ENCODE results near the gene IFT88. TPM values are rescaled to one million over a fixed set of nuclear protein-coding genes. Genes with fewer than 3 reads are reported as not detected.

Gene IFT88
- total RNA-seq, 2 donors from 2014 or later: 5.1 to 5.7 TPM

DNA sequence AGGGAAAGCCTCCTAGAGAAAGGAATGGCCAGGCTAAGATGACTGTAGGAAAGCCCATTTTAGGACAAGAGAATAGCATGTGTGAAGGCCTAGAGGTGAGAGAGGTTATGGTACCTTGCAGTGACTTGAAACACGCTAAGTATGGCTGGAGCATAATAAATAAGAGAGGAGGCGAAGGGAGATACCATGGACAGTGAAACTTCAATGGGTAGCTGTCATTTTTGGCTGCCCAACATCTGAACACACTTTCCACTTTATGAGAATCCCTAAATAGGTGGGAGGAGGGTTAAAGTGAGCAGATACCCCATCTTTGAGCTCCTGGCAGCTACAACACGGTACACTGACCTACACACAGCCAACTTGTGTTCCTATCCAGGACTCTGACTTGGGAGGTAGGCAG is 8.0 kb upstream of the IFT88 start:
- Histone ChIP-seq H3K4me3 (no peak overlapping the region), H3K36me3 (no peaks in the 10 kb centered on the region), H3K9me3 (no peaks in the 10 kb centered on the region), H3K4me1 (no peaks in the 10 kb centered on the region), H3K27ac (no peak overlapping the region), H3K27me3 (no peaks in the 10 kb centered on the region)
- TF ChIP-seq, protein P1, sequence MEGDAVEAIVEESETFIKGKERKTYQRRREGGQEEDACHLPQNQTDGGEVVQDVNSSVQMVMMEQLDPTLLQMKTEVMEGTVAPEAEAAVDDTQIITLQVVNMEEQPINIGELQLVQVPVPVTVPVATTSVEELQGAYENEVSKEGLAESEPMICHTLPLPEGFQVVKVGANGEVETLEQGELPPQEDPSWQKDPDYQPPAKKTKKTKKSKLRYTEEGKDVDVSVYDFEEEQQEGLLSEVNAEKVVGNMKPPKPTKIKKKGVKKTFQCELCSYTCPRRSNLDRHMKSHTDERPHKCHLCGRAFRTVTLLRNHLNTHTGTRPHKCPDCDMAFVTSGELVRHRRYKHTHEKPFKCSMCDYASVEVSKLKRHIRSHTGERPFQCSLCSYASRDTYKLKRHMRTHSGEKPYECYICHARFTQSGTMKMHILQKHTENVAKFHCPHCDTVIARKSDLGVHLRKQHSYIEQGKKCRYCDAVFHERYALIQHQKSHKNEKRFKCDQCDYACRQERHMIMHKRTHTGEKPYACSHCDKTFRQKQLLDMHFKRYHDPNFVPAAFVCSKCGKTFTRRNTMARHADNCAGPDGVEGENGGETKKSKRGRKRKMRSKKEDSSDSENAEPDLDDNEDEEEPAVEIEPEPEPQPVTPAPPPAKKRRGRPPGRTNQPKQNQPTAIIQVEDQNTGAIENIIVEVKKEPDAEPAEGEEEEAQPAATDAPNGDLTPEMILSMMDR (IDR thresholded peaks at IDR 0.05): no peak
- DNase-seq (ENCODE audit: low spot score): no peak

GRCh38 chr13:20559659-20560356 is 7.1 kb upstream of the IFT88 start:
- no peak overlapping the region for H3K27ac ChIP-seq
- no peak overlapping the region for H3K4me3 ChIP-seq
- no peaks in the 10 kb centered on the region for H3K4me1 ChIP-seq
- TF ChIP-seq, protein P1 (IDR thresholded peaks at IDR 0.05): no peak
- no peaks in the 10 kb centered on the region for H3K27me3 ChIP-seq
- H3K9me3 ChIP-seq: no peaks in the 10 kb centered on the region
- no peaks in the 10 kb centered on the region for H3K36me3 ChIP-seq
- no peak for DNase-seq (ENCODE audit: low spot score)

- H3K4me3 ChIP-seq: no peak overlapping the region
- H3K4me1 ChIP-seq: no peaks in the 10 kb centered on the region
- TF ChIP-seq, protein P1 (IDR thresholded peaks at IDR 0.05): no peak
- H3K36me3 ChIP-seq: no peaks in the 10 kb centered on the region
- no peaks in the 10 kb centered on the region for H3K9me3 ChIP-seq
- H3K27me3 ChIP-seq: no peaks in the 10 kb centered on the region
- no peak overlapping the region for H3K27ac ChIP-seq
- no peak for DNase-seq (ENCODE audit: low spot score)
These were observed 5.2 kb upstream of the IFT88 start for GRCh38 chr13:20561741-20562140.

GRCh38 chr13:20565115-20565736 is 1.7 kb upstream of the IFT88 start:
- H3K4me1 ChIP-seq: peaks cover 0 to 6% of the 10 kb centered on the region in 2 donors

DNA sequence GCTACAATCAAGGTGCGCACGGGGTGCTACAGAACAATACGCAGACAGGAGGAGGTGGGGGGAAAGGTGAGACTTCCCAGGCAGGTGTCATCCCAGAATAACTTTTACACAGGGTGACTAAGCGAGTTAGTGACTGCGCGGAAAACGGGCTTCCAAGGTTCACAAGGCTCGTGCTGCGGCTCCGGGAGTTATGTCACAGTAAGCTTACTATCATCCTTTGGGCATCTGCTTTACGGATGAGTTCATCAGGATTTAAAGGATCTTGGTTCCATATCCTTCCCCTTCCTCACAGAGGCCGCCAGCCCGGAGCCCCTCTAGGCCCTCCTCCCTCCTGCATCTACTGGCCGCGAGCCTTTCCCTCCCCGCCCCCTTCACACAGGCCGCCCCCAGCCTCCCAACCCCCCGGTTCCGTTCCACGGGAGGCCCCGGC is 474 bp upstream of the IFT88 start:
- Histone ChIP-seq H3K27me3 (no peaks in the 10 kb centered on the region), H3K9me3 (no peaks in the 10 kb centered on the region), H3K27ac (peak overlapping the region; percentile 94 to 95), H3K36me3 (no peaks in the 10 kb centered on the region), H3K4me3 (peak overlapping the region; percentile 52 to 79), H3K4me1 (peaks cover 0 to 6% of the 10 kb centered on the region in 2 donors)
- DNase-seq (ENCODE audit: low spot score): peak; percentile 66
- TF ChIP-seq, protein P1 (IDR thresholded peaks at IDR 0.05): no peak

More at GRCh38 chr13:20565115-20565736, 1.7 kb upstream of the IFT88 start:
- no peaks in the 10 kb centered on the region for H3K36me3 ChIP-seq
- TF ChIP-seq, protein P1 (IDR thresholded peaks at IDR 0.05): no peak
- no peaks in the 10 kb centered on the region for H3K9me3 ChIP-seq
- no peak overlapping the region for H3K27ac ChIP-seq
- no peaks in the 10 kb centered on the region for H3K27me3 ChIP-seq
- no peak overlapping the region for H3K4me3 ChIP-seq
- no peak for DNase-seq (ENCODE audit: low spot score)

Measured in right atrium auricular region (tissue), 2 donors.